H1 (cell line): ENCODE data around the gene KIAA0040. TPM values are rescaled to one million over a fixed set of nuclear protein-coding genes. Genes with fewer than 3 reads are reported as not detected.

Experiments
- CTCF ChIA-PET: fragments of 300-600 bp; sonication (Branson Sonifier 250); formaldehyde crosslinking; loops from one replicate; lab custom pipeline; 2021; ENCODE audit not compliant: partially characterized antibody; lab: Charles Lee
- POLR2A ChIA-PET: fragments of 300-600 bp; sonication (Branson Sonifier 250); formaldehyde crosslinking; loops from one replicate; lab custom pipeline; 2021; ENCODE audit warnings: inconsistent platforms; ENCODE audit not compliant: partially characterized antibody; lab: Charles Lee
- DNase-seq, 2 experiments: peaks; one replicate each; pipeline versions ENCODE4 v3.0.0 to v3.0.0-alpha.2; 2010 to 2022; ENCODE audit warnings: low spot score in 2 of 2, low read depth in 1 of 2, mixed read lengths in 1 of 2
- FAIRE-seq: peaks from 2 replicates; lab custom pipeline; 2011; peaks lifted over from hg19 to GRCh38; lab: Jason Lieb, UNC
- H2AFZ ChIP-seq: 2 replicates; pipeline ENCODE4 v1.8.1; 2012; ENCODE audit warnings: low read length, inconsistent platforms
- H2AK5ac ChIP-seq: 2 replicates; pipeline ENCODE4 v1.6.1; 2013; ENCODE audit warnings: low read depth, low read length
- H2BK120ac ChIP-seq: replicated peaks from 2 replicates; pipeline ENCODE3; 2013; ENCODE audit warnings: low read depth, low read length, inconsistent platforms
- H2BK12ac ChIP-seq: 2 replicates; pipeline ENCODE4 v1.6.1; 2013; ENCODE audit warnings: low read depth, low read length
- H2BK15ac ChIP-seq: 2 replicates; pipeline ENCODE4 v1.6.1; 2013; ENCODE audit warnings: low read length
- H2BK20ac ChIP-seq: 2 replicates; pipeline ENCODE4 v1.6.1; 2013; ENCODE audit warnings: low read length
- H2BK5ac ChIP-seq: 2 replicates; pipeline ENCODE4 v1.6.1; 2013; ENCODE audit warnings: low read depth, low read length
- H3K14ac ChIP-seq: 2 replicates; pipeline ENCODE4 v1.6.1; 2013; ENCODE audit warnings: inconsistent platforms; ENCODE audit not compliant: insufficient read length
- H3K18ac ChIP-seq: 2 replicates; pipeline ENCODE4 v1.6.1; 2013; ENCODE audit warnings: low read length; ENCODE audit errors: extremely low read depth
- H3K23ac ChIP-seq: 2 replicates; pipeline ENCODE4 v1.6.1; 2013; ENCODE audit warnings: inconsistent platforms; ENCODE audit not compliant: insufficient read length
- H3K23me2 ChIP-seq: 2 replicates; pipeline ENCODE4 v1.6.1; 2013; ENCODE audit warnings: low read depth, low read length
- H3K27ac ChIP-seq: 2 replicates; pipeline ENCODE4 v1.6.1; 2011; ENCODE audit warnings: low read depth, low read length, inconsistent platforms
- H3K27me3 ChIP-seq, 4 experiments: replicated peaks in 1 of 4; 1 replicate in 1 of 4; 2 replicates in 3 of 4; pipeline versions ENCODE4 v1.6.1 to v1.8.1; 2011 to 2013; ENCODE audit warnings: low read length in 3 of 4, mild to moderate bottlenecking in 3 of 4, inconsistent platforms in 2 of 4, mixed read lengths in 2 of 4, moderate library complexity in 1 of 4; ENCODE audit not compliant: control insufficient read depth in 3 of 4, insufficient read depth in 3 of 4; ENCODE audit errors: extremely low read depth in 1 of 4
- H3K36me3 ChIP-seq, 4 experiments: 2 replicates each; pipeline versions ENCODE4 v1.6.1 to v1.8.1; 2011 to 2013; ENCODE audit warnings: mild to moderate bottlenecking in 4 of 4, low read length in 3 of 4, moderate library complexity in 2 of 4, control low read depth in 1 of 4, inconsistent platforms in 1 of 4; ENCODE audit not compliant: insufficient read depth in 4 of 4, control insufficient read depth in 2 of 4
- H3K4ac ChIP-seq: replicated peaks from 2 replicates; pipeline ENCODE3; 2013; ENCODE audit warnings: low read length, low read depth, mixed read lengths, inconsistent platforms; ENCODE audit not compliant: insufficient read length
- H3K4me1 ChIP-seq, 4 experiments: replicated peaks in 1 of 4; 1 replicate in 1 of 4; 2 replicates in 3 of 4; pipeline versions ENCODE4 v1.6.1 to v1.8.1; 2011 to 2013; ENCODE audit warnings: low read length in 3 of 4, inconsistent platforms in 2 of 4, mixed read lengths in 1 of 4; ENCODE audit not compliant: insufficient read depth in 4 of 4, control insufficient read depth in 3 of 4
- H3K4me2 ChIP-seq, 2 experiments: 2 replicates each; pipeline versions ENCODE4 v1.6.1 to v1.8.1; 2011 to 2013; ENCODE audit warnings: low read depth in 2 of 2, low read length in 2 of 2, control low read depth in 1 of 2, inconsistent platforms in 1 of 2, mild to moderate bottlenecking in 1 of 2; ENCODE audit not compliant: insufficient read depth in 1 of 2
- H3K4me3 ChIP-seq, 4 experiments: fragments of 200-600, 300-600 bp in 1 of 4; sonication (generic), shearing (Covaris generic), sonication (Bioruptor Twin) in 1 of 4; 2 replicates each; pipeline versions ENCODE4 v1.5.1 to v1.8.1; 2011 to 2016; ENCODE audit warnings: low read length in 4 of 4, low read depth in 3 of 4, control low read depth in 2 of 4, inconsistent platforms in 2 of 4, mild to moderate bottlenecking in 2 of 4, mixed read lengths in 1 of 4, moderate library complexity in 1 of 4; ENCODE audit not compliant: insufficient read depth in 2 of 4; ENCODE audit errors: extremely low read depth in 1 of 4
- H3K56ac ChIP-seq: replicated peaks from 2 replicates; pipeline ENCODE3; 2013; ENCODE audit warnings: low read depth, mild to moderate bottlenecking, mixed read lengths, low read length, inconsistent platforms; ENCODE audit not compliant: insufficient read length
- H3K79me1 ChIP-seq: 2 replicates; pipeline ENCODE4 v1.6.1; 2013; ENCODE audit warnings: low read depth, low read length, control low read depth
- H3K79me2 ChIP-seq, 2 experiments: 2 replicates each; pipeline versions ENCODE4 v1.6.1 to v1.8.1; 2012 to 2013; ENCODE audit warnings: low read length in 2 of 2, mild to moderate bottlenecking in 2 of 2, inconsistent platforms in 1 of 2; ENCODE audit not compliant: insufficient read depth in 2 of 2, control insufficient read depth in 1 of 2
- H3K9ac ChIP-seq, 4 experiments: replicated peaks in 1 of 4; 1 replicate in 1 of 4; 2 replicates in 3 of 4; pipeline versions ENCODE4 v1.6.1 to v1.8.1; 2011 to 2013; ENCODE audit warnings: low read depth in 3 of 4, low read length in 3 of 4, control low read depth in 2 of 4, mild to moderate bottlenecking in 2 of 4, moderate library complexity in 2 of 4, inconsistent platforms in 1 of 4; ENCODE audit errors: extremely low read depth in 1 of 4
- H3K9me3 ChIP-seq, 2 experiments: 2 replicates each; pipeline versions ENCODE4 v1.6.1 to v1.8.1; 2012 to 2013; ENCODE audit warnings: mild to moderate bottlenecking in 2 of 2, moderate library complexity in 2 of 2, control low read depth in 1 of 2, inconsistent platforms in 1 of 2, low read depth in 1 of 2, low read length in 1 of 2, mixed read lengths in 1 of 2; ENCODE audit not compliant: insufficient read depth in 2 of 2
- H4K20me1 ChIP-seq, 2 experiments: replicated peaks in 1 of 2; 2 replicates each; pipeline versions ENCODE3 to v1.8.1; 2011 to 2013; ENCODE audit warnings: inconsistent platforms in 2 of 2, low read length in 2 of 2, mild to moderate bottlenecking in 1 of 2; ENCODE audit not compliant: insufficient read depth in 2 of 2, control insufficient read depth in 1 of 2
- H4K5ac ChIP-seq: 2 replicates; pipeline ENCODE4 v1.6.1; 2013; ENCODE audit warnings: low read length, low read depth, mixed read lengths, inconsistent platforms; ENCODE audit not compliant: insufficient read length
- H4K8ac ChIP-seq: 2 replicates; pipeline ENCODE4 v1.8.0; 2013; ENCODE audit warnings: mild to moderate bottlenecking, moderate library complexity, low read length, inconsistent platforms; ENCODE audit not compliant: insufficient read depth; ENCODE audit errors: extremely low read depth
- H4K91ac ChIP-seq: replicated peaks from 2 replicates; pipeline ENCODE3; 2013; ENCODE audit warnings: low read length, mixed read lengths, inconsistent platforms; ENCODE audit not compliant: insufficient read length
- CHD2 ChIP-seq: IDR thresholded peaks from 2 replicates; pipeline ENCODE4 v1.6.1; 2012; ENCODE audit warnings: low read length, improper control_type of control experiment
- EP300 ChIP-seq, 2 experiments: IDR thresholded peaks; 1 replicate in 1 of 2; 2 replicates in 1 of 2; pipeline ENCODE4 v1.6.1; 2011 to 2012; ENCODE audit warnings: low read depth in 2 of 2, low read length in 2 of 2, mild to moderate bottlenecking in 2 of 2, borderline replicate concordance in 1 of 2, inconsistent platforms in 1 of 2, moderate library complexity in 1 of 2
- HDAC2 ChIP-seq, 2 experiments: fragments of 300-600 bp in 1 of 2; sonication (generic) in 1 of 2; IDR thresholded peaks; 2 replicates each; pipeline ENCODE4 v1.6.1; 2011 to 2012; ENCODE audit warnings: low read depth in 2 of 2, low read length in 2 of 2, mild to moderate bottlenecking in 2 of 2, moderate library complexity in 2 of 2, borderline replicate concordance in 1 of 2, inconsistent platforms in 1 of 2
- JUN ChIP-seq: IDR thresholded peaks from 2 replicates; pipeline ENCODE4 v1.6.1; 2011; ENCODE audit warnings: low read depth, mild to moderate bottlenecking, improper control_type of control experiment, low read length
- PHF8 ChIP-seq: fragments of 200-600 bp; sonication (generic); conservative IDR thresholded peaks from 2 replicates; pipeline ENCODE4 v1.7.1; 2012; ENCODE audit warnings: low read depth, mild to moderate bottlenecking, inconsistent platforms, low read length, moderate library complexity
- RAD21 ChIP-seq, 2 experiments: IDR thresholded peaks in 1 of 2; conservative IDR thresholded peaks in 1 of 2; 2 replicates each; pipeline ENCODE4 v1.6.1; 2011; ENCODE audit warnings: low read depth in 2 of 2, low read length in 2 of 2, improper control_type of control experiment in 1 of 2, inconsistent platforms in 1 of 2, mild to moderate bottlenecking in 1 of 2, moderate library complexity in 1 of 2
- RXRA ChIP-seq: IDR thresholded peaks from 2 replicates; pipeline ENCODE4 v1.6.1; 2011; ENCODE audit warnings: low read depth, mild to moderate bottlenecking, low read length, moderate library complexity; ENCODE audit not compliant: insufficient read depth
- SAP30 ChIP-seq: fragments of 300-600 bp; sonication (generic); IDR thresholded peaks from 2 replicates; pipeline ENCODE4 v1.7.1; 2012; ENCODE audit warnings: low read length, moderate library complexity, mild to moderate bottlenecking, inconsistent platforms; ENCODE audit not compliant: insufficient read depth, insufficient replicate concordance
- SIRT6 ChIP-seq: IDR thresholded peaks from one replicate; pipeline ENCODE4 v1.7.1; 2012; ENCODE audit warnings: low read length, inconsistent platforms
- SIX5 ChIP-seq: IDR thresholded peaks from 2 replicates; pipeline ENCODE4 v1.6.1; 2011; ENCODE audit warnings: mild to moderate bottlenecking, low read depth, low read length
- SP2 ChIP-seq: IDR thresholded peaks from 2 replicates; pipeline ENCODE4 v1.6.1; 2012; ENCODE audit warnings: mild to moderate bottlenecking, low read length, inconsistent platforms
- SP4 ChIP-seq: IDR thresholded peaks from 2 replicates; pipeline ENCODE4 v1.6.1; 2012; ENCODE audit warnings: low read length, inconsistent platforms
- TCF12 ChIP-seq: IDR thresholded peaks from 2 replicates; pipeline ENCODE4 v1.6.1; 2011; ENCODE audit warnings: low read depth, mild to moderate bottlenecking, low read length
- whole genome bisulfite sequencing, 2 experiments: shearing (Covaris generic) in 1 of 2; methylation state at CpG; one replicate each; pipeline versions ENCODE4 v1.1.6 to v1.1.7; 2013 to 2015; ENCODE audit warnings: low lambda C conversion rate in 2 of 2, mixed read lengths in 2 of 2, inconsistent platforms in 1 of 2, low coverage in 1 of 2, missing lambda C conversion rate in 1 of 2; ENCODE audit not compliant: insufficient replicate concordance in 2 of 2, insufficient coverage in 1 of 2, insufficient read length in 1 of 2; ENCODE audit errors: extremely low coverage in 1 of 2, missing lambda C conversion rate in 1 of 2; 5-methylcytosine and 5-hydroxymethylcytosine counted together
- polyA plus RNA-seq, 7 experiments: library from polyadenylated mRNA; depleted of rRNA in 3 of 7; stranded (reverse) in 5 of 7; unstranded in 2 of 7; fragments of >200 nt in 5 of 7; fragments of 200-250 nt in 2 of 7; gene quantifications; 1 replicate in 5 of 7; 2 replicates in 1 of 7; 4 replicates in 1 of 7; pipeline versions ENCODE4 v1.2.1 to v1.2.3, GENCODE V29; 2011 to 2013; ENCODE audit warnings: missing spikeins in 2 of 7, mixed read lengths in 2 of 7
- total RNA-seq: library from RNA; stranded (reverse); fragmentation: NEBNext Ultra II Directional; extraction: Animal tissue kit (Norgen Biotek cat#: 25700); gene quantifications from 2 replicates; pipeline ENCODE4 v1.2.1, GENCODE V29; 2021

Gene KIAA0040
- total and polyA plus RNA-seq, 2 of the 8 experiments (the other 6 are each of a cell fraction or from before 2014, with no cell fraction given) = 11.0 to 14.1 TPM

DNA sequence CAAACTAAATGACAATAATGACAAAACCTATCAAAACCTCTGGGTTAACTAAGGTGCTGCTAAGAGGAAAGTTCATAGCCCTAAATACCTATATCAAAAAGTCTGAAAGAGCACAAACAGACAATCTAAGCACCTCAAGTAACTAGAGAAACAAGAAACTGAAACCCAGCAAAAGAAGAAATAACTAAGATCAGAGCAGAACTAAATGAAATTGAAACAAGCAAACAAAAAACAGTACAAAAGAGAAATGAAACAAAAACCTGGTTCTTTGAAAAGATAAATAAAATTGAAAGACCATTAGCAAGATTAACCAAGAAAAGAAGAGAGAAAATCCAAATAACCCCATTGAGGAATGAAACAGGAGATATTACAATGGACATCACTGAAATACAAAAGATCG is 44.8 kb upstream of the KIAA0040 start:
- H3K4me2 ChIP-seq = no peak overlapping the region
- no peak overlapping the region for H2BK15ac ChIP-seq
- no peak overlapping the region for H3K56ac ChIP-seq
- H2AFZ ChIP-seq = no peak overlapping the region
- FAIRE-seq (no peak), DNase-seq (no peak)
- peaks cover 0 to 9% (median 0%) of the 10 kb centered on the region in 4 experiments; a peak in 1 of 7 replicates for H3K4me1 ChIP-seq
- no peak overlapping the region for H2AK5ac ChIP-seq
- H3K4ac ChIP-seq = no peak overlapping the region
- 100% methylated on average over 1 of the region's 1 CpG; no CpG with 5 or more reads in 1 of the 2 experiments for WGBS, 2 experiments
- H4K20me1 ChIP-seq = no peaks in the 10 kb centered on the region
- H4K5ac ChIP-seq = no peak overlapping the region
- H3K9me3 ChIP-seq = no peaks in the 10 kb centered on the region
- no peak overlapping the region for H2BK12ac ChIP-seq
- H2BK120ac ChIP-seq = no peak overlapping the region
- ChIA-PET POLR2A (no interaction called here), CTCF (no interaction called here)
- H3K36me3 ChIP-seq = no peaks in the 10 kb centered on the region
- H3K4me3 ChIP-seq = no peak overlapping the region
- no peaks in the 10 kb centered on the region for H3K79me2 ChIP-seq
- no peak overlapping the region for H2BK20ac ChIP-seq
- no peaks in the 10 kb centered on the region for H3K79me1 ChIP-seq
- H3K14ac ChIP-seq = no peak overlapping the region
- no peak overlapping the region for H4K91ac ChIP-seq
- H3K18ac ChIP-seq = no peak overlapping the region
- H2BK5ac ChIP-seq = no peak overlapping the region
- H3K27me3 ChIP-seq = no peaks in the 10 kb centered on the region
- H3K23me2 ChIP-seq = no peaks in the 10 kb centered on the region
- no peak overlapping the region for H4K8ac ChIP-seq
- H3K9ac ChIP-seq = no peak overlapping the region
- H3K23ac ChIP-seq = no peak overlapping the region
- H3K27ac ChIP-seq = no peak overlapping the region
- TF ChIP-seq CHD2 (no peak), SP2 (no peak), JUN (no peak), RAD21 (IDR thresholded peaks at IDR 0.05 in 1 of 2, conservative IDR thresholded peaks at IDR 0.05 in 1 of 2; ENCODE audit: low read depth in 2 of 2, low read length in 2 of 2) (no peak), SIRT6 (no peak), SAP30 (no peak), RXRA (no peak), HDAC2 (IDR thresholded peaks at IDR 0.05; ENCODE audit: borderline replicate concordance in 1 of 2, low read depth in 2 of 2, low read length in 2 of 2) (no peak), PHF8 (no peak), SIX5 (no peak), EP300 (IDR thresholded peaks at IDR 0.05; ENCODE audit: borderline replicate concordance in 1 of 2, low read depth in 2 of 2, low read length in 2 of 2) (no peak), TCF12 (no peak), SP4 (no peak)
